Thyroid gland (tissue), 4 donors: Measurements from ENCODE around the gene SNX33. TPM values are rescaled to one million over a fixed set of nuclear protein-coding genes. Genes with fewer than 3 reads are reported as not detected.
"Not testable (repeated sequence)": the region's sequence is repeated elsewhere in the genome, so short reads cannot be mapped to it uniquely, and the experiment has no call there.

ENCODE experiments used
- DNase-seq, 2 donors: peaks; one replicate each; pipeline ENCODE4 v3.0.0-alpha.2; 2019
- H3K27ac ChIP-seq, 3 donors: fragments of 200-600 bp; sonication (generic); 1 replicate in 2 of 3; 2 replicates in 1 of 3; pipeline ENCODE4 v1.5.1; 2016 to 2019; ENCODE audit warnings: mild to moderate bottlenecking in 1 of 3, moderate library complexity in 1 of 3
- H3K27me3 ChIP-seq: fragments of 200-600 bp; sonication (generic); one replicate; pipeline ENCODE4 v1.5.1; 2019
- H3K36me3 ChIP-seq, 2 donors: fragments of 200-600 bp; sonication (generic); one replicate each; pipeline ENCODE4 v1.5.1; 2016 to 2019
- H3K4me1 ChIP-seq, 2 donors: fragments of 200-600 bp; sonication (generic); one replicate each; pipeline ENCODE4 v1.5.1; 2017 to 2019
- H3K4me3 ChIP-seq, 3 donors: fragments of 200-600 bp; sonication (generic); replicated peaks in 1 of 3; 1 replicate in 2 of 3; 2 replicates in 1 of 3; pipeline ENCODE4 v1.5.1; 2016; ENCODE audit warnings: mild to moderate bottlenecking in 1 of 3
- H3K9me3 ChIP-seq: fragments of 200-600 bp; sonication (generic); one replicate; pipeline ENCODE4 v1.5.1; 2017
- POLR2A ChIP-seq, 2 donors: fragments of 450-650 bp; IDR thresholded peaks; one replicate each; pipeline ENCODE4 v1.6.1; 2017; ENCODE audit warnings: antibody characterized with exemption in 2 of 2, mild to moderate bottlenecking in 2 of 2, moderate library complexity in 1 of 2
- WGBS, 2 donors: methylation state at CpG; one replicate each; pipeline ENCODE4 v1.1.5; 2017; 5-methylcytosine and 5-hydroxymethylcytosine counted together
- intact Hi-C: fragments of 100-400 bp; cut with DNase I; formaldehyde crosslinking; loops from one replicate; pipeline ENCODE4 v1.15.1; 2023
- total RNA-seq, 4 donors: library from RNA; depleted of rRNA; stranded (reverse); fragments of >200 nt; gene quantifications; one replicate each; pipeline ENCODE4 v1.2.3, GENCODE V29; 2016
- TF ChIP-seq, protein P1 (sequence below), 6 experiments: fragments of 200-600 bp in 3 of 6; fragments of 450-650 bp in 3 of 6; sonication (generic) in 3 of 6; IDR thresholded peaks; one replicate each; pipeline ENCODE4 v1.5.1; 2016 to 2019; ENCODE audit warnings: antibody characterized with exemption in 6 of 6, mild to moderate bottlenecking in 2 of 6, inconsistent platforms in 1 of 6, moderate library complexity in 1 of 6

SNX33 gene
- total RNA-seq, 4 donors from 2014 or later = 22.8 to 28.7 (median 26.5) TPM

- not testable (repeated sequence) for H3K4me1 ChIP-seq, H3K36me3 ChIP-seq, H3K9me3 ChIP-seq, H3K27ac ChIP-seq, H3K4me3 ChIP-seq, H3K27me3 ChIP-seq
- TF ChIP-seq, protein P1, sequence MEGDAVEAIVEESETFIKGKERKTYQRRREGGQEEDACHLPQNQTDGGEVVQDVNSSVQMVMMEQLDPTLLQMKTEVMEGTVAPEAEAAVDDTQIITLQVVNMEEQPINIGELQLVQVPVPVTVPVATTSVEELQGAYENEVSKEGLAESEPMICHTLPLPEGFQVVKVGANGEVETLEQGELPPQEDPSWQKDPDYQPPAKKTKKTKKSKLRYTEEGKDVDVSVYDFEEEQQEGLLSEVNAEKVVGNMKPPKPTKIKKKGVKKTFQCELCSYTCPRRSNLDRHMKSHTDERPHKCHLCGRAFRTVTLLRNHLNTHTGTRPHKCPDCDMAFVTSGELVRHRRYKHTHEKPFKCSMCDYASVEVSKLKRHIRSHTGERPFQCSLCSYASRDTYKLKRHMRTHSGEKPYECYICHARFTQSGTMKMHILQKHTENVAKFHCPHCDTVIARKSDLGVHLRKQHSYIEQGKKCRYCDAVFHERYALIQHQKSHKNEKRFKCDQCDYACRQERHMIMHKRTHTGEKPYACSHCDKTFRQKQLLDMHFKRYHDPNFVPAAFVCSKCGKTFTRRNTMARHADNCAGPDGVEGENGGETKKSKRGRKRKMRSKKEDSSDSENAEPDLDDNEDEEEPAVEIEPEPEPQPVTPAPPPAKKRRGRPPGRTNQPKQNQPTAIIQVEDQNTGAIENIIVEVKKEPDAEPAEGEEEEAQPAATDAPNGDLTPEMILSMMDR (IDR thresholded peaks at IDR 0.05) = peak; percentile 32 to 84 (median 75)
- WGBS, 2 donors = 40 to 55% methylated on average over 4 to 12 of the region's 14 CpGs
- DNase-seq = peak; percentile 74 to 81
- intact Hi-C loops = loop anchor here (5.0 to 10.0 kb wide), 3 partner anchors 51 to 181 kb away; no protein-coding TSS in a partner anchor
Observed at GRCh38 chr15:75686212-75686642, 38.5 kb downstream of the SNX33 start.

DNA sequence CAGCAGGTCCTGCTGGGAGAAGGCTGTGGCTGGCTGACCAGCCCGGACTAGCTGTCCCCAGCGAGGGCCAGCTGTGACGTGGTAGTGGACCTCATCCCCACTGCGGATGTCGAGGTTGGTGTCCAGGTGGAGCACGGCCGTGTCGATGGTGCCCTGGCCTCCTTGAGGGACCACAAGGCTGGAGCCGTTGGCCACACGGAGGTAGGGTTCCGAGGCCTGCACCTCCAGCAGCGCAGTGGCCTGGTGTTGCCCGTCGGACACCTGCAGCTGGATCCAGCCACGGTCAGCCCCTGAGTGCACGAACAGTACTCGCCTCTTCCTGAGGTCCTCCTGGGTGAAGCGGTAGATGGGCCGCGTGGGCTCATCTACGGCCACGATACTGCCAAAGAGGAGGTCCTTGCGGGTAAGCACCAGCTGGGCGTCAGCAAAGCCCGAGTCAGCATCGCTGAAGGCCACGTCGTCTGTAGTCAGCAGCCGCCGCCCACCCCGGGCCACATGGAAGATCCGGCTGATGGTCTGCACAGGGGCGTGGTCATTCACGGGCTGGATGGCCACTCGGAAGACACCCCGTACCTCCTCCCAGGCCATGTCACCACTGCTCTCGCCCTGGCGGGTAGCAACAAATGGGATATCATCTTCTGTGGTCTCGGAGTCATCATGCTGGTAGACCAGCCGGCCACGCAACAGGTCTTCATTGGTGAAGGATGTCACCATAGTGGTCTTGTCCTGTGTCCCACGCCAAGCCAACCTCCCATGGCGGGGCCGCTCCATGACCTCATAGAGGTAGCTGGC lies 40.0 kb downstream of the SNX33 start:
- Histone ChIP-seq H3K9me3 (no peaks in the 10 kb centered on the region), H3K27me3 (no peaks in the 10 kb centered on the region), H3K4me3 (no peak overlapping the region), H3K27ac (no peak overlapping the region), H3K36me3 (no peaks in the 10 kb centered on the region), H3K4me1 (peaks cover 4 to 7% of the 10 kb centered on the region in 2 donors)
- TF ChIP-seq POLR2A (IDR thresholded peaks at IDR 0.05) = no peak
- TF ChIP-seq, protein P1 (IDR thresholded peaks at IDR 0.05) = no peak
- DNase-seq = no peak
- intact Hi-C loops = loop anchor here (5.0 to 10.0 kb wide), 3 partner anchors 53 to 183 kb away; no protein-coding TSS in a partner anchor
- 93 to 96% methylated on average over 24 to 34 of the region's 44 CpGs for WGBS, 2 donors

- Histone ChIP-seq H3K36me3 (no peaks in the 10 kb centered on the region), H3K27ac (no peak overlapping the region), H3K4me1 (peaks cover 4 to 7% of the 10 kb centered on the region in 2 donors), H3K27me3 (no peaks in the 10 kb centered on the region), H3K9me3 (no peaks in the 10 kb centered on the region), H3K4me3 (no peak overlapping the region)
- WGBS, 2 donors = 95% methylated on average over 7 of the region's 7 CpGs
- intact Hi-C loops = loop anchor here (5.0 to 10.0 kb wide), 3 partner anchors 53 to 183 kb away; no protein-coding TSS in a partner anchor
- TF ChIP-seq, protein P1 (IDR thresholded peaks at IDR 0.05) = no peak
- no peak for TF ChIP-seq POLR2A (IDR thresholded peaks at IDR 0.05)
- no peak for DNase-seq
Observed at GRCh38 chr15:75688278-75688557, 40.5 kb downstream of the SNX33 start.

DNA sequence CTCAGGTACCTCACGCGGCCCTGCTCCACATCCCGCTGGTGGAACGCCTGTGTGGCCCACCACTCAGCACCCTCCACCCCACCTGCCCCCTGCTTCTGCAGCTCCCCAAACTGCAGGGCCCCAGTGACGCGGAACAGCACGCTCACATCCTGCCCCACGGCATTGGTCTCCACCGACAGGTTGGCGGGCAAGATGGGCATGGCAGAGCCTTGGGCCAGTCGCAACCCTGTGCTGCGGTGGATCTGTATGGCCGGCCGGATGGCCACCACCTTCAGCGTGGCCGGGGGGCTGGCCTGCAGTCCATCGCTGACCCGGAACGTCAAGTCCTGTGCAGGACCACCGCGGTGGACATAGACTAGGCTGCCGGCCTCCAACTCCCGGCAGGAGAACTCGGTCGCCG lies 41.1 kb downstream of the SNX33 start:
- peaks cover under 1 to 6% of the 10 kb centered on the region in 2 donors for H3K4me1 ChIP-seq
- H3K9me3 ChIP-seq = no peaks in the 10 kb centered on the region
- no peak overlapping the region for H3K27ac ChIP-seq
- no peaks in the 10 kb centered on the region for H3K27me3 ChIP-seq
- WGBS, 2 donors = 96 to 98% methylated on average over 10 of the region's 26 CpGs
- TF ChIP-seq, protein P1 (IDR thresholded peaks at IDR 0.05) = no peak
- no peak for TF ChIP-seq POLR2A (IDR thresholded peaks at IDR 0.05)
- intact Hi-C loops = loop anchor here (5.0 to 10.0 kb wide), 3 partner anchors 54 to 184 kb away; no protein-coding TSS in a partner anchor
- H3K36me3 ChIP-seq = no peaks in the 10 kb centered on the region
- H3K4me3 ChIP-seq = no peak overlapping the region
- DNase-seq = no peak

DNA sequence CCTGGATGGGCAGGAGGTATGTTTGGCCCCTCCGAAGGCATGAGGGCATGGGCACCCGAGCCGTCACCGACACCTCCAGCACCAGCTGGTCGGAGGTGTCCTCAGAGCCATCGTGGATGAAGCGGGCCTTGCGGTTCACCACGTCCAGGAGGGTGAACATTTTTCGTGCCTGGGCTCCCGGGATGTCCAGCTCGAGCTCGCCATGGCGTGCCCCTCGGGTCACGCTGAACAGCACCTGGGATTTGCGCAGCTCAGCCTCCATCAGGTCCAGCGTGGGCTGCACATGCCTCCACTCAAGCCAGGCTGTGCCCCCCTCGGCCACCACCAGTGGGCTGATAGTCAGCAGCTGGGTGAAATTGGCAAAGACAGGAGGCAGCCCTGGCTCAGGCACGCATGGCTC lies 41.7 kb downstream of the SNX33 start:
- H3K36me3 ChIP-seq, DNase-seq, H3K4me3 ChIP-seq, H3K4me1 ChIP-seq, H3K9me3 ChIP-seq, H3K27me3 ChIP-seq, H3K27ac ChIP-seq: not testable (repeated sequence)
- intact Hi-C loops = loop anchor here (5.0 to 10.0 kb wide), 3 partner anchors 55 to 185 kb away; no protein-coding TSS in a partner anchor
- WGBS, 2 donors = 91 to 92% methylated on average over 10 to 18 of the region's 20 CpGs

DNA sequence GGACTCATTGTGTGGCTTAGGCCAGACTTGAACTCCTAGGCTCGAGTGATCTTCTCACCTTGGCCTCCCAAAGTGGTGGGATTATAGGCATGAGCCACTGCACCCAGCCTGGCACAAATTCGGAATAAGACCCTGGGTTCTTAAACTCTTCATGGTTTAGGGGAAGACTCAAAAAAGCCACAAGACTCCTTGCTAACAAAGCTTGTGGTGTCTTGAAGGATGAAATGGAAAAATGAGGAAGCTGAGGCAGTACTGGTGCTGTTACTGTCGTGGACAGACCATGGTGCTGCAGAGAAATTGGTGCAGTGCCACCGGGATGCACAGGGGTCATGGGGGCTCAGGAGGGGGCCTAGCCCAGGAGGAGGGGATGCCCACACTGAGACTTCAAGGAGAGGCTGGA lies 44.6 kb downstream of the SNX33 start:
- H3K4me3 ChIP-seq, DNase-seq, H3K27ac ChIP-seq, H3K9me3 ChIP-seq, H3K27me3 ChIP-seq, H3K36me3 ChIP-seq, intact Hi-C loops: not testable (repeated sequence)
- peaks cover 0 to 18% of the 10 kb centered on the region in 2 donors for H3K4me1 ChIP-seq
- 80 to 83% methylated on average over 4 of the region's 4 CpGs for WGBS, 2 donors

DNA sequence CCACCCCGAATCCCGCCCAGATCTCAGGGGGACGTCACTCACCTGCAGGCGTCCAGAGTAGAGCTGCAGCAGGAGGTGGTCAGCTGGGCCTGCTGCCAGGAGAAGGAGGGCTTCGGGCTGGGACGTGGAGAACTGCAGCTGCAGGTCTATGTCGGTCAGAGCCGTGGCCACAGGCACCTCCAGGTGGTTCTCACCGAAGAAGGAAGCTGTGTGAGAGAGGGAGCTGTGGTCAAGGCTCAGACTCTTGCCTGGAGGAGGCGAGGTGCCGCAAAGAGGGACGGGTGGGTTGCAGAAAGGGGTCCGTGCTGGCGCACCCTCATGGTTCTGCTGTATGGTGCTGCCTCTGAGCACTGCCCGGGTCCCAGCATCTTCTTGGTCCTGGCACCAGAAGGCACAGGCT lies 45.3 kb downstream of the SNX33 start:
- H3K27ac ChIP-seq, H3K9me3 ChIP-seq, H3K27me3 ChIP-seq, H3K4me3 ChIP-seq, intact Hi-C loops, H3K36me3 ChIP-seq, DNase-seq: not testable (repeated sequence)
- H3K4me1 ChIP-seq = peaks cover 0 to 18% of the 10 kb centered on the region in 2 donors
- WGBS, 2 donors = 71 to 72% methylated on average over 3 to 10 of the region's 15 CpGs
